Upper lobe of left lung (tissue), 4 donors: ENCODE data around the gene ACBD6.

Experiments used
- POLR2A ChIP-seq, 4 donors: fragments of 450-650 bp; IDR thresholded peaks; one replicate each; pipeline ENCODE4 v1.5.1; 2016 to 2017; ENCODE audit warnings: antibody characterized with exemption in 4 of 4, mild to moderate bottlenecking in 2 of 4
- TF ChIP-seq, protein P1 (sequence below), 6 experiments: fragments of 450-650 bp in 4 of 6; fragments of 200-600 bp in 2 of 6; sonication (generic) in 2 of 6; IDR thresholded peaks; one replicate each; pipeline ENCODE4 v1.5.1; 2016 to 2019; ENCODE audit warnings: antibody characterized with exemption in 6 of 6

DNA sequence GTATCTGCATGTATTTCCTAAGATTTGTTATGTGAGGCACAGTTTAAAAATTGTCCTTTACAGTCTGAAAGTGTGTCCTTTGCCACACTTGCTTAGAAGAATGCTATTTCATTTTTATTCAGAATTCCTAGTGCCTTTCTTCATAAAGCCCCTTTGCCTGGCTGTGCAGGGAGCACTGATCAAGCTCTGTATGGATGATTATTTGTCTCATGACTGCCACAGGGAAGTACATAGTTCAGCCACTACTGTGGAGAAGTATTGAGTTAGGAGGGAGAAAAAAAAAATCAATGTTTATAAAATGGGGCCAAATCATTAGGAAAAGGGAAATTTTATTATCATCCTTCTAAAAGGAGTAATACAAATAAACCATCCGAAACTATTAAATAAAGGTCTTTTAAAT is 220.9 kb downstream of the ACBD6 start:
- TF ChIP-seq, protein P1, sequence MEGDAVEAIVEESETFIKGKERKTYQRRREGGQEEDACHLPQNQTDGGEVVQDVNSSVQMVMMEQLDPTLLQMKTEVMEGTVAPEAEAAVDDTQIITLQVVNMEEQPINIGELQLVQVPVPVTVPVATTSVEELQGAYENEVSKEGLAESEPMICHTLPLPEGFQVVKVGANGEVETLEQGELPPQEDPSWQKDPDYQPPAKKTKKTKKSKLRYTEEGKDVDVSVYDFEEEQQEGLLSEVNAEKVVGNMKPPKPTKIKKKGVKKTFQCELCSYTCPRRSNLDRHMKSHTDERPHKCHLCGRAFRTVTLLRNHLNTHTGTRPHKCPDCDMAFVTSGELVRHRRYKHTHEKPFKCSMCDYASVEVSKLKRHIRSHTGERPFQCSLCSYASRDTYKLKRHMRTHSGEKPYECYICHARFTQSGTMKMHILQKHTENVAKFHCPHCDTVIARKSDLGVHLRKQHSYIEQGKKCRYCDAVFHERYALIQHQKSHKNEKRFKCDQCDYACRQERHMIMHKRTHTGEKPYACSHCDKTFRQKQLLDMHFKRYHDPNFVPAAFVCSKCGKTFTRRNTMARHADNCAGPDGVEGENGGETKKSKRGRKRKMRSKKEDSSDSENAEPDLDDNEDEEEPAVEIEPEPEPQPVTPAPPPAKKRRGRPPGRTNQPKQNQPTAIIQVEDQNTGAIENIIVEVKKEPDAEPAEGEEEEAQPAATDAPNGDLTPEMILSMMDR (IDR thresholded peaks at IDR 0.05) = no peak
- TF ChIP-seq POLR2A (IDR thresholded peaks at IDR 0.05) = no peak
